HG03064 (cell line): ENCODE data around the gene KRTAP5-5.
"Not testable (repeated sequence)": the region's sequence is repeated elsewhere in the genome, so short reads cannot be mapped to it uniquely, and the experiment has no call there.

Experiments used
- ATAC-seq: cut with Tn5 transposase; IDR thresholded peaks from one replicate; pipeline ENCODE4 v1.9.1; 2021; ENCODE audit warnings: low read depth; ENCODE audit not compliant: unreplicated experiment

KRTAP5-5 gene

DNA sequence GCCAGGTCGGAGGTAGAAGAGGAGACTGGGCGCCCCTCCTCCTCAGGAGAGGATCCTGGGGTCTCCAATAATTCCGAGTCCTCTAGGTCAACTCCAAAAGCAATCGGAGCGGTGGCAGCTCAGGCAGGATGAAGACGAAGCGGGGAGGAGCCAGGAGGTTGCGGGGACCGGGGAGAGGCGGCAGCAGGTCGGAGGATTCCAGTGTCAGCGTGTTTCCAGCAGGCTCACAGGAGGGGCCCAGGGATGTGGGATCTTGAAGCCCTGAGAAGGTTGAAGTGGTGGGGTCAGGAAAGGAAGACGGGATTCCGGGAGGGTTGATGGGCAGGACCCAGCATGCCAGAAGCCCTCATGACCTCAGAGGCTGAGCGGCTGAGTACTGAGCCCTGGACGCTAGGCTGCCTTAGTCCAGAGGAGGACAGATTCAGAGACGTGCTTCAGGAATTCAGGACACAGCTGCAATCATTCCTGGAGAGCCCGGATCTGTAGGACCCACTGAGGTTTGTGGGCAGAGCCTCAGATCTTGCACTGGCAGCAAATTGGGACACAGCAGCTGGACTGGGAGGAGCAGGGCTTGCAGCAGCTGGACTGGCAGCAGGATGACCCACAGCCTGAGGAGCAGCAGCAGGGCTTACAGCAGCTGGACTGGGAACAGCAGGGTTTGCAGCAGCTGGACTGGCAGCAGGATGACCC is 22.3 kb upstream of the KRTAP5-5 start:
- not testable (repeated sequence) for ATAC-seq

- ATAC-seq, result not testable (repeated sequence)
Measured at GRCh38 chr11:1607901-1608300, 21.7 kb upstream of the KRTAP5-5 start.

DNA sequence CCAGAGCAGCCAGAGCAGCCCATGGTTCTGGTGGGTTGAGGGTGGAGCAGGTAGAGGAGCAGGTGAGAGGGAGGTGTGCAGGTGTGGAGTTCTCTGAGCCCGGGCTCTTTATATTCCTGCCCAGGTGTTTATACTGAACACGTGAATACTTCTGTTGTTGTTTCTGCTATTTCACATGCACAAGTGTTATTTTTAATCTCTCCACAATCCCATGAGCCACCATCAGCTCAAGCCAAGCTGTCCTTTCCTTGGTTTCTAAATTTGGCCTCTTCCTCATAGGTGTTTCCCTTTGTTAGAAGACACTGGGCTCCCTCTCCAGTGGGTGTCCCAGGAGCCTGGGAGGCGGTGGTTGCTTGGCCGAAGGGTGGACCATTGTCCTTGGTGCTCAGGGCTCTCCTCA is 21.2 kb upstream of the KRTAP5-5 start, which contains the start of gene KRTAP5-3:
Gene KRTAP5-3 (minus strand): TSS at position 101 of the 400 bp plus-strand sequence. CDS start 78 bp downstream, at position 23.
- ATAC-seq, result no peak

GRCh38 chr11:1618231-1618630 is 11.3 kb upstream of the KRTAP5-5 start:
- ATAC-seq, result no peak

DNA sequence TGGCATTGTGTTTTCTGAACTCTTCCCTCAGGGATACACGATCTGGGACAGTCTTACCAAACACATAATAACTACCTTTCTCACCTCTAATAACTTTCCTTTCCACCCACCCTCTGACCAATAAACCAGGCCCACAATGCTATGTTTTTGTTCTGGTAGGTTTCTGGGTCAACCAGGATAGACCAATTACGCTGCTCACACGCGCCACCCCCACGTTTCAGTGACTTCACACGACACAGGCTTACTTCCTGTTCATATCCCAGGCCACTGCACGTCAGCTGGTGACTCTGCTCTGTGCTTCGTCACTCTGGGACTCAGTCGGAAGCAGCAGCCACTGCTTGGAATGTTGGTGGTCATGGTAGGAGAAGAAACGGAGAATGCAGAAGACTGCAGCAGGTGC is 10.1 kb upstream of the KRTAP5-5 start:
- no peak for ATAC-seq

- no peak for ATAC-seq
Measured at GRCh38 chr11:1622086-1622485, 7.5 kb upstream of the KRTAP5-5 start, which contains the start of gene KRTAP5-4. KRTAP5-4 (minus strand) TSS chr11:1622138; CDS start chr11:1622093, 45 bp downstream.

GRCh38 chr11:1623716-1624115 is 5.9 kb upstream of the KRTAP5-5 start:
- no peak for ATAC-seq

GRCh38 chr11:1624621-1625020 is 5.0 kb upstream of the KRTAP5-5 start:
- no peak for ATAC-seq

DNA sequence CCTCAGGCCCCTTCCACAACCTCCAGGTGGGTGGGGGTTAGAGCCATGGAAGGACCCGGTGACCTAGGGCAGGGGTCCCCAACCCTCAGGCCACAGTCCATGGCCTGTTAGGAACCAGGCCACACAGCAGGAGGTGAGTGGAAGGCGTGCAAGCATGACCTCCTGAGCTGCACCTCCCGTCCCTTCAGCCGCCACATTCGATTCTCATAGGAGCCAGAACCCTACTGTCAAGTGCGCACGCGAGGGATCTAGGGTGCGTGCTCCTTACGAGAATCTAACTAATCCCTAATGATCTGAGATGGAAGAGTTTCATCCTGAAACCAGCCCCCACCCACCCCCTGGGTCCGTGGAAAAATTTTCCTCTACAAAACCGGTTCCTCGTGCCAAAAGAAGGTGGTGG is 4.0 kb upstream of the KRTAP5-5 start:
- no peak for ATAC-seq

- ATAC-seq, result no peak
Measured at GRCh38 chr11:1628506-1629325, 859 bp upstream of the KRTAP5-5 start.

GRCh38 chr11:1630271-1630670 is 696 bp downstream of the KRTAP5-5 start:
- ATAC-seq, result no peak

- no peak for ATAC-seq
Measured at GRCh38 chr11:1631066-1631568, 1.5 kb downstream of the KRTAP5-5 start.

GRCh38 chr11:1632053-1632714 is 2.6 kb downstream of the KRTAP5-5 start:
- no peak for ATAC-seq

GRCh38 chr11:1633864-1634263 is 4.3 kb downstream of the KRTAP5-5 start:
- ATAC-seq, result no peak

- ATAC-seq, result no peak
Measured at GRCh38 chr11:1636291-1636950, 6.8 kb downstream of the KRTAP5-5 start.

DNA sequence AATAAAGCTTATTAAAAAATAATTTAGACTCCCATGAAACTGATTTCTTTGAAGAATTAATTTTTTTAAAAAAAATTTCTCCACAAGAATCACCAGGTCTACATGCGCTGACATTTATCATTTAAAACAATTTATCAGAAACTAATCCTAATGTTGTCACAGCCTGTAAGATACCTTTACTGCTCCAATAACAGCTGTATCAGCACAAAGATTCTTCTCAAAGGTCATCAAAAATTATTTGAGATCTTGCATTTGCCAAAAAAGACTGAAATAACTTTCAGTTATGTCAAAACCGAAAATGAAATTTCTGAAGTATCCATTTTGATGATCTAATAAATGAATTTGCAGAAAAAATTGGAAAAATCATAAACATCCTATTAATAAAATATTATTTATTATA is 8.1 kb downstream of the KRTAP5-5 start:
- ATAC-seq, result no peak

DNA sequence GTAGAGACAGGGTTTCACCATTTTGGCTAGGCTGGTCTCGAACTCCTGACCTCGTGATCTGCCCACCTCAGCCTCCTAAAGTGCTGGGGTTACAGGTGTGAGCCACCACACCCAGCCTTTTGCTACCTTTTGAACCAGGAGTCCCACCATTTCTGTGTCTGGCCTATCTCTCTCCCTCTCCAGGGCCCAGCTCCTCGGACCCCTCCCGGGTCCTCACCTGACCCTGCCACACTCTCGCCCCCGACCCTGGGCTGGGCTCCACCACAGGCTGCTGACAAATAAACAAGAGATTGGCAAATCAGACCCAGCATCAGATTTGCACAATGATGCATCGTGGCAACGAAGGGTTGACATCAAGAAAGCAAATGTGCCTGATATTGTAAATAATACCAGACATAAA is 8.8 kb downstream of the KRTAP5-5 start:
- no peak for ATAC-seq

DNA sequence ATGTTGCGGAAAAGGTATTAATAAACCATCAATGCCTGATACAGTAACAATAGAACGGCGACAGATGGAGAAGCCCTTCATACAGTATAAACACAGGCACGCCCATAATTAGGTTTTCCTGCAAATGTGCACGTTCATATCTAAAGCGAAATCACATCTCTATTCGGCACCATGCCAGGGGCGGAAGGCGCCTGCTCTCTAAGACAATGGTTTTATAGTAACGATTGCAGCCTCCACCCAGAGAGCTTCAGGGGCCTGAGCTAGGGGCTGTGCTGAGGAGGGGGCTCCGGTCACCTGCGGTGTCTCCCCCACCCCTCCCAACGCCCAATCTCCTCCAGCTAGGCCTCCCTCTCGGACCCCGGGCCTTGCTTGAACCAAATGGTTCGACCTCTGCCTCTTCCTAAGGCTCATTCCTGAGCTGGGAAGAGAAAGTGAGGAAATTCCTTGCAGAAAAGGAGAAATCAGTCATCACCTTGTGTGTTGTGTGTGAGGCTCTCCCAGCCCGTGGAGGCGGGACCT is 9.6 kb downstream of the KRTAP5-5 start:
- no peak for ATAC-seq

DNA sequence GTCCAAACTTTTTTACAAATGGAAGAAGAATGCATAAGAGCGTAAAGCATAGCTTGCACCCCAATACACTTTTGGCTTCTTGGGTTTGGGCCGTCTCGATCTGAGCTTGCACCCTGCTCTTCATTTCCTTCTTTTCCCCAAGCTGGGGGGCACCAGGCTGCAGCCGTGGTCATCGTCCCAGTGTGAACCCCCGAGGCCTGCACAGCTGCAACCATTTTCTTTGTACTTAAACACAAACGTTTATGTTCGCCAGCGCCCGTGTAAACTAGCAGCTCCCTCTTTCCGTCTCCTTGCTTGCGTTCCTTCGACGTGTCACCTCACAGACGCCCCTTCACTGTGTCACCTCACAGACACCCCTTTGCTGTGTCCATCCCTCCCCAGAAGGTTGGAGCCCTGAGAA is 10.1 kb downstream of the KRTAP5-5 start:
- no peak for ATAC-seq
